T-helper 2 cell treated with Interferon-gamma antibody and Interleukin-4, amounts not matched to agents 5 μg/mL and 100 μg/mL, for 36 hours (primary cell): ENCODE results near the gene CFP.

Experiments used
- DNase-seq: peaks from one replicate; pipeline ENCODE4 v3.0.0; 2021; ENCODE audit warnings: low spot score
- H3K27ac Mint-ChIP-seq: one replicate; pipeline ENCODE4 v1.8.0; 2021; ENCODE audit warnings: mild to moderate bottlenecking, mixed read lengths
- H3K27me3 Mint-ChIP-seq: one replicate; pipeline ENCODE4 v1.8.0; 2021; ENCODE audit warnings: low read depth, mixed read lengths
- H3K36me3 Mint-ChIP-seq: one replicate; pipeline ENCODE4 v1.8.0; 2021; ENCODE audit warnings: low read depth, mixed read lengths
- H3K4me1 Mint-ChIP-seq: one replicate; pipeline ENCODE4 v1.8.0; 2021; ENCODE audit warnings: low read depth, mixed read lengths
- H3K4me3 Mint-ChIP-seq: one replicate; pipeline ENCODE4 v1.8.0; 2022; ENCODE audit warnings: mild to moderate bottlenecking, moderate library complexity, mixed read lengths
- H3K9me3 Mint-ChIP-seq: one replicate; pipeline ENCODE4 v1.8.0; 2021; ENCODE audit warnings: mixed read lengths

Gene CFP

GRCh38 chrX:47581731-47582647, 47.7 kb downstream of the CFP start, which contains the start of gene TIMP1:
TIMP1 (plus strand) TSS chrX:47582436; CDS start chrX:47583416, 980 bp downstream.
- H3K36me3 Mint-ChIP-seq = peaks cover 10% of the 10 kb centered on the region
- peak within 1 kb of the TSS; percentile 84 for H3K27ac Mint-ChIP-seq
- H3K4me3 Mint-ChIP-seq = peak within 1 kb of the TSS; percentile 78
- no peaks in the 10 kb centered on the region for H3K27me3 Mint-ChIP-seq
- DNase-seq = peak; percentile 84
- peaks cover 23% of the 10 kb centered on the region for H3K4me1 Mint-ChIP-seq
- H3K9me3 Mint-ChIP-seq = no peaks in the 10 kb centered on the region

- H3K36me3 Mint-ChIP-seq = peaks cover 6% of the 10 kb centered on the region
- peak; percentile 45 for DNase-seq
- H3K27ac Mint-ChIP-seq = no peak overlapping the region
- H3K27me3 Mint-ChIP-seq = no peaks in the 10 kb centered on the region
- peaks cover 23% of the 10 kb centered on the region for H3K4me1 Mint-ChIP-seq
- peak overlapping the region; percentile 39 for H3K4me3 Mint-ChIP-seq
- H3K9me3 Mint-ChIP-seq = no peaks in the 10 kb centered on the region
Observed at GRCh38 chrX:47579537-47579936, 50.2 kb downstream of the CFP start.

- Mint-ChIP-seq H3K27me3 (no peaks in the 10 kb centered on the region), H3K4me1 (peaks cover 19% of the 10 kb centered on the region), H3K4me3 (no peak overlapping the region), H3K36me3 (peaks cover 2% of the 10 kb centered on the region), H3K9me3 (no peaks in the 10 kb centered on the region), H3K27ac (no peak overlapping the region)
- no peak for DNase-seq
Observed at GRCh38 chrX:47578692-47579091, 51.0 kb downstream of the CFP start.

- no peaks in the 10 kb centered on the region for H3K27me3 Mint-ChIP-seq
- no peak overlapping the region for H3K4me3 Mint-ChIP-seq
- peaks cover 19% of the 10 kb centered on the region for H3K4me1 Mint-ChIP-seq
- DNase-seq = no peak
- peaks cover 4% of the 10 kb centered on the region for H3K36me3 Mint-ChIP-seq
- H3K9me3 Mint-ChIP-seq = no peaks in the 10 kb centered on the region
- H3K27ac Mint-ChIP-seq = no peak overlapping the region
Observed at GRCh38 chrX:47577901-47578300, 51.8 kb downstream of the CFP start.

- Mint-ChIP-seq H3K4me3 (no peak overlapping the region), H3K9me3 (no peaks in the 10 kb centered on the region)
- DNase-seq = no peak
Observed at GRCh38 chrX:47577424-47577823, 52.3 kb downstream of the CFP start.

GRCh38 chrX:47576021-47576898, 53.5 kb downstream of the CFP start:
- peaks cover 15% of the 10 kb centered on the region for H3K4me1 Mint-ChIP-seq
- no peaks in the 10 kb centered on the region for H3K9me3 Mint-ChIP-seq
- no peak overlapping the region for H3K4me3 Mint-ChIP-seq
- no peak for DNase-seq
- no peak overlapping the region for H3K27ac Mint-ChIP-seq
- peaks cover 10% of the 10 kb centered on the region for H3K36me3 Mint-ChIP-seq
- no peaks in the 10 kb centered on the region for H3K27me3 Mint-ChIP-seq

More at GRCh38 chrX:47577424-47577823, 52.3 kb downstream of the CFP start:
- Mint-ChIP-seq H3K4me1 (peaks cover 19% of the 10 kb centered on the region), H3K27ac (no peak overlapping the region), H3K27me3 (no peaks in the 10 kb centered on the region), H3K36me3 (peaks cover 4% of the 10 kb centered on the region)

GRCh38 chrX:47574547-47575301, 55.0 kb downstream of the CFP start:
- Mint-ChIP-seq H3K36me3 (peaks cover 23% of the 10 kb centered on the region), H3K4me3 (no peak overlapping the region), H3K4me1 (peaks cover 13% of the 10 kb centered on the region)

GRCh38 chrX:47574076-47574546, 55.6 kb downstream of the CFP start:
- Mint-ChIP-seq H3K4me3 (no peak overlapping the region), H3K27ac (no peak overlapping the region), H3K36me3 (peaks cover 27% of the 10 kb centered on the region), H3K27me3 (no peaks in the 10 kb centered on the region), H3K9me3 (no peaks in the 10 kb centered on the region), H3K4me1 (peaks cover 9% of the 10 kb centered on the region)
- no peak for DNase-seq

More at GRCh38 chrX:47574547-47575301, 55.0 kb downstream of the CFP start:
- no peak overlapping the region for H3K27ac Mint-ChIP-seq
- no peak for DNase-seq
- H3K9me3 Mint-ChIP-seq = no peaks in the 10 kb centered on the region
- H3K27me3 Mint-ChIP-seq = no peaks in the 10 kb centered on the region

GRCh38 chrX:47573341-47574075, 56.2 kb downstream of the CFP start:
- peak overlapping the region; percentile 76 for H3K27ac Mint-ChIP-seq
- no peak overlapping the region for H3K4me3 Mint-ChIP-seq
- no peaks in the 10 kb centered on the region for H3K9me3 Mint-ChIP-seq
- DNase-seq = no peak
- peaks cover 33% of the 10 kb centered on the region for H3K36me3 Mint-ChIP-seq
- peaks cover 9% of the 10 kb centered on the region for H3K4me1 Mint-ChIP-seq
- H3K27me3 Mint-ChIP-seq = no peaks in the 10 kb centered on the region
